A549 (cell line): ENCODE results near the gene PRR15. TPM values are rescaled to one million over a fixed set of nuclear protein-coding genes. Genes with fewer than 3 reads are reported as not detected.
A peak's percentile ranks its signal among the peaks of the same experiment; 100 is the strongest.

Source experiments
- ATAC-seq, 2 experiments: fragments of 200-7000 bp in 1 of 2; fragments of >200 bp in 1 of 2; cut with Nextera tagmentation in 1 of 2; cut with Tn5 transposase in 1 of 2; 3 replicates each; pipeline versions ENCODE4 v1.8.0 to v1.9.1; 2018 to 2020; ENCODE audit warnings: mild to moderate bottlenecking in 1 of 2, moderate library complexity in 1 of 2
- CTCF ChIA-PET: fragments of 300-600 bp; sonication (Branson Sonifier 250); formaldehyde crosslinking; extraction: SDS; loops from one replicate; lab custom pipeline; 2021; ENCODE audit warnings: antibody characterized with exemption, inconsistent platforms; lab: Yijun Ruan, JAX
- POLR2A ChIA-PET: fragments of 350-600 bp; formaldehyde crosslinking; extraction: SDS; loops from one replicate; lab custom pipeline; 2021; ENCODE audit warnings: antibody characterized with exemption, inconsistent platforms; lab: Yijun Ruan, JAX
- DNase-seq, 2 experiments: peaks; one replicate each; pipeline versions ENCODE4 v3.0.0 to v3.0.0-alpha.2; 2011 to 2016; ENCODE audit warnings: low read depth in 1 of 2, low spot score in 1 of 2
- FAIRE-seq: peaks from 2 replicates; lab custom pipeline; 2011; peaks lifted over from hg19 to GRCh38; lab: Jason Lieb, UNC
- H3K27ac ChIP-seq, 2 experiments: fragments of >200 bp; sonication (Bioruptor Twin); formaldehyde crosslinking; 3 replicates each; pipeline ENCODE4 v1.5.1; 2016 to 2017
- H3K4me1 ChIP-seq: fragments of >200 bp; sonication (Bioruptor Twin); formaldehyde crosslinking; 3 replicates; pipeline ENCODE4 v1.6.1; 2016
- H3K4me2 ChIP-seq: fragments of >200 bp; sonication (Bioruptor Twin); formaldehyde crosslinking; 3 replicates; pipeline ENCODE4 v1.6.1; 2016
- H3K4me3 ChIP-seq: fragments of >200 bp; sonication (Bioruptor Twin); formaldehyde crosslinking; 3 replicates; pipeline ENCODE4 v1.5.1; 2016
- H3K9me3 ChIP-seq: fragments of >200 bp; sonication (Bioruptor Twin); formaldehyde crosslinking; 3 replicates; pipeline ENCODE4 v1.6.1; 2016
- BCL3 ChIP-seq: fragments of >200 bp; sonication (Bioruptor Twin); formaldehyde crosslinking; IDR thresholded peaks from 3 replicates; pipeline ENCODE4 v1.6.1; 2016
- BHLHE40 ChIP-seq: IDR thresholded peaks from 2 replicates; pipeline ENCODE4 v1.6.1; 2012; ENCODE audit warnings: low read depth, low read length, inconsistent platforms
- E2F6 ChIP-seq: IDR thresholded peaks from 2 replicates; pipeline ENCODE4 v1.6.1; 2012; ENCODE audit warnings: low read depth, borderline replicate concordance
- ELK1 ChIP-seq: fragments of 150-350 bp; IDR thresholded peaks from 2 replicates; pipeline ENCODE4 v1.6.1; 2014; ENCODE audit warnings: low read depth, mild to moderate bottlenecking, low read length
- FOSB ChIP-seq: fragments of 250-450 bp; sonication (Bioruptor Pico); IDR thresholded peaks from 2 replicates; pipeline ENCODE4 v1.5.0; 2020; ENCODE audit warnings: mild to moderate bottlenecking, moderate library complexity
- FOXS1 ChIP-seq: fragments of 250-450 bp; sonication (Bioruptor Pico); IDR thresholded peaks from 2 replicates; pipeline ENCODE4 v1.5.0; 2020; ENCODE audit warnings: mild to moderate bottlenecking, moderate library complexity
- GATA3 ChIP-seq: IDR thresholded peaks from 2 replicates; pipeline ENCODE4 v1.6.1; 2012; ENCODE audit warnings: borderline replicate concordance
- HMGXB4 ChIP-seq: fragments of 250-450 bp; sonication (Bioruptor Pico); IDR thresholded peaks from 2 replicates; pipeline ENCODE4 v1.5.0; 2021; ENCODE audit warnings: mild to moderate bottlenecking, moderate library complexity, borderline replicate concordance
- HOXB13 ChIP-seq: fragments of 250-450 bp; sonication (Bioruptor Pico); IDR thresholded peaks from 2 replicates; pipeline ENCODE4 v1.5.0; 2020; ENCODE audit warnings: low read depth, mild to moderate bottlenecking, moderate library complexity
- TP53 ChIP-seq: fragments of 250-450 bp; sonication (Bioruptor Pico); IDR thresholded peaks from 2 replicates; pipeline ENCODE4 v1.5.0; 2021; ENCODE audit warnings: mild to moderate bottlenecking, moderate library complexity
- ZC3H11A ChIP-seq: fragments of 450-650 bp; IDR thresholded peaks from 2 replicates; pipeline ENCODE4 v1.6.1; 2014; ENCODE audit warnings: antibody characterized with exemption, mild to moderate bottlenecking
- WGBS: methylation state at CpG from one replicate; pipeline ENCODE4 v1.1.6; 2017; ENCODE audit errors: missing lambda C conversion rate; 5-methylcytosine and 5-hydroxymethylcytosine counted together
- polyA plus RNA-seq, 4 experiments: library from polyadenylated mRNA; depleted of rRNA in 3 of 4; stranded (reverse); fragments of >200 nt; fragmentation: RNase III in 1 of 4; extraction: RNeasy Plus Mini Kit Qiagen cat#74134 plus additional on column Dnase treatment in 1 of 4; gene quantifications; 2 replicates in 3 of 4; 3 replicates in 1 of 4; pipeline ENCODE4 v1.2.3, GENCODE V29; 2011 to 2017

The PRR15 gene
- polyA plus RNA-seq, 2 of the 4 experiments (the other 2 are of a cell fraction), result 1.6 to 2.5 TPM

- 0 out of 2 replicates have a peak, but pooled peaks have one; percentile 45 for TF ChIP-seq E2F6
Observed at GRCh38 chr7:29564496-29565223, 1.0 kb downstream of the PRR15 start (continued).

- Histone ChIP-seq H3K4me3 (peak overlapping the region; percentile 62), H3K27ac (peak overlapping the region; percentile 57 to 64; a peak in 5 of 6 replicates), H3K9me3 (no peaks in the 10 kb centered on the region), H3K4me1 (peaks cover 7% of the 10 kb centered on the region; the same call in 2 of the 3 replicates), H3K4me2 (peak overlapping the region; percentile 99)
- TF ChIP-seq E2F6, result no peak
- FAIRE-seq, result no peak
- POLR2A ChIA-PET, result no interaction called here
- ATAC-seq, result no peak
- no peak for DNase-seq
- CTCF ChIA-PET, result no interaction called here
- 63% methylated on average over 10 of the region's 10 CpGs for WGBS
Observed at GRCh38 chr7:29565224-29565630, 1.6 kb downstream of the PRR15 start.

GRCh38 chr7:29565634-29565981 lies 2.0 kb downstream of the PRR15 start:
- FAIRE-seq (no peak), ATAC-seq (no peak), DNase-seq (no peak)
- ChIA-PET POLR2A (no interaction called here), CTCF (no interaction called here)
- 89% methylated on average over 13 of the region's 13 CpGs for WGBS
- Histone ChIP-seq H3K27ac (no peak overlapping the region), H3K9me3 (no peaks in the 10 kb centered on the region), H3K4me3 (peak overlapping the region; percentile 62; the same call in 1 of the 3 replicates), H3K4me2 (peak overlapping the region; percentile 99), H3K4me1 (peaks cover 7% of the 10 kb centered on the region; the same call in 2 of the 3 replicates)
- TF ChIP-seq ELK1 (no peak), FOSB (CRISPR knock-in tag) (no peak), HMGXB4 (CRISPR knock-in tag) (no peak), BHLHE40 (no peak), FOXS1 (CRISPR knock-in tag) (no peak), ZC3H11A (no peak), HOXB13 (CRISPR knock-in tag) (no peak), TP53 (CRISPR knock-in tag) (no peak), GATA3 (no peak), BCL3 (no peak)
